GM21723 (cell line): ENCODE data around the gene TCFL5.

Experiments
- ATAC-seq: cut with Tn5 transposase; IDR thresholded peaks from one replicate; pipeline ENCODE4 v1.9.1; 2021; ENCODE audit warnings: mild to moderate bottlenecking, moderate library complexity; ENCODE audit not compliant: unreplicated experiment

TCFL5 gene

DNA sequence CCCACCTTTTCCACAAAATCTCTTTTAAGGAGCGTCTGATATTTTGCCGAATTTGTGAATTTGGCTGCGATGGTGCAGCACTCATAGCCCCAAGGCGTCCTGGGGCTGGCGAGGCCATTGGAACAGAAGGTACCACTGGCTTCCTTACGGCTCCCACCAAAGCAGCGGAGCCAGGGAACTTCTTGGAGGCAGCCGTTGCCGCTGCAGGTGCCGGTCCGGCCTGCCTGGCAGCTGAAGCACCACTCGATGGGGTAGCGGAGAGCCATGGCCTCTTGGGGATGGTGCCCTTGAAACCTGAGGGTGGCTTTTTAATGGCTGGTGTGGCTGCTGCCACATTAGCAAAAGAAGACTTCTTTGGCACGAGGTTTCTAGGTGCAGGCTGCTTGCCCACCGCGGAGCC, 34.9 kb upstream of the TCFL5 start:
- ATAC-seq, result no peak

DNA sequence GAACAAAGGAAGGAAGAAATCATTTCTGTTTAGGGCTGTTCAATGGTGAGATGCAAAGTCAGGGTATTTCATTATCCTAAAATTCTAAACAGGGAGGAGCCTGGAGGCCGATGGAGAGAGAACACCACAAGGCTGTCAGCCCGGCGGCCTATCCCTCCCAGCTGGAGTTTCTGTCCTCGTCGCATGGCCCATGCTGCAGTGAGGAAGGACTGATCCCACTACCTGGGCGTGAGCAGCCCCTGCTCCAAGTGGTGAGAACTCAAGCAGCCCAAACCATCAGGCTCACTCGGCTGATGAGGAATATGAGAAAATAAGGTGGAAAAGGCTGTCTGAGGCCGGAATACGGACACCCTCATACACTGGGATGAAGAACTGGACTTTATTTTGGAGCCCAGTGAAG, 33.9 kb upstream of the TCFL5 start:
- no peak for ATAC-seq

DNA sequence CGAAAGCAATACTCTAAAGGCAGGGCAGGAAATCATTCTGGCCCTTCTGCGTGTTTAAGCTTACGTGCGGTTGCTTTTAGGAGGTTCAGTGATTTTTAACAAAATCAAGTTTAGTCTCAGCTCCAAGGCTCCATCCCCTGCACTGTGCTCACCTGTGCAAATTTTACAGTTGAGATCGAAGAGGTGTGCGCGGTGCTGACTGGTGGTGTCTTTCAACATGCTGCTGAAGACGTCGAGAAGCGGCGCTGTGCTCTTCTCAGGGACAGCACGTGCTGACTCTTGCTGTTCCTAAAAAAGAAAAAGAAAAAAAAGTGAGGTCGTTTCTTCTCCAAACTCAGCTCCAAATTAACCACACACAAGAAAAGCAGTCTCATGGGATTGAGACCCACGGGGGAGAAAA, 32.6 kb upstream of the TCFL5 start:
- no peak for ATAC-seq

DNA sequence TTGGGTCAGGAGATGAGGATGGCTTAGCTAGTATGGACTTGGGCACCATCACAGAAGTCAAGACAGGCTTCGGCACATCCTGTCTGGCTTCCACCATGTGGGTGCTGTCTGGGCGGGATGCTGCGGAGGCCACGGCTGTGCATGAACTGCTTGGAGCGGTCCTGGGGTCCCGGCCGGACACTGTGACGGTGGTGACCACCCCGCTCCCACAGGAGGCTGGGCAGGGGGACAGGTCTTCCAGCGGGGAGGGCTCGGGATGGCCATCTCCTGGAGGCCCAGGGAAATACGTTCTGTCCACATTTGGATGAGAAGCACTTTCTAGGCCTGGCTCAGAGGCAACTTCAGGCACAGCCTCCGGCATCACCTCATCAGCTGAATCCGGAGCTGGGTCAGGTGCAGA, 32.1 kb upstream of the TCFL5 start:
- ATAC-seq, result no peak

DNA sequence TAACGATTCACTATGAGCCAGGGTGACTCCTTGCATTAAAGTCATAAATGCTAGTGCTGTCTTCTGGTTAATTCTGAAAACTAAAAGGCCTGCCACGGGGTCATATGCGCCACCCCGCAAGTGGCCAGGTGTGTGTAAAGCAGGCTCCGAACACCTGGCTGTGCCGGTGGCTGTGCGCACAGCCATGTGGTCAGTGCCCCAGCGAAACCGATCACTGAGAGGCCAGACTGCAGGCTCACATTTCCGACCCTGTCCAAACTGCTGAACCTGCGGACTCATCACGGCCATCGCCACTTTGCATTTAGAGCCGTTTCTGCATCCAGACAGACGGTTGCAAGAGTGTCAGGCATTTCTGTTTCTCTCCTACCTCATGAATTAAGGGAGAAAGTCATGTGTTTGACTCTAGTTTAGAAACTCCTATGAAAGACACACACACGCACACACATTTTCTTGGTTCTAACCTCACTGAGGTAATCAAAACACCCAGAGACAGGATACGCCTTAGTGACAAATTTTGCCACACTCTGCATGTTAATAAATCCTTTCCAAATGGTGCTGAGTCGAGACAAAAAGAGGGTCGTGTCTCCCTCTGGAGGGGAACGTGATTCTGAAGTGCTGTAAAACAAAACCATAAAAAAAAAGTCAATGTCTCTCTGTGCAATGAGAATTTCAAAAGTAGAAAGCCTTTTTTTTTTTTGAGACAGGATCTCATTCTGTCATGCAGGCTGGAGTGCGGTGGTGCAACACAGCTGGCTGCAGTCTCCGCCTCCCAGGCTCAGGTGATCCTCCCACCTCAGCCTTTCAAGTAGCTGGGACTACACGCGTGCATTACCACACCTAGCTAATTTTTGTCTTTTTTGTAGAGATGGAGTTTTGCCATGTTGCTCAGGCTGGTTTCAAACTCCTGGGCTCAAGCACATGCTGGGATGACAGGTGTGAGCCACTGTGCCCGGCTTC, 31.0 kb upstream of the TCFL5 start:
- ATAC-seq, result no peak

DNA sequence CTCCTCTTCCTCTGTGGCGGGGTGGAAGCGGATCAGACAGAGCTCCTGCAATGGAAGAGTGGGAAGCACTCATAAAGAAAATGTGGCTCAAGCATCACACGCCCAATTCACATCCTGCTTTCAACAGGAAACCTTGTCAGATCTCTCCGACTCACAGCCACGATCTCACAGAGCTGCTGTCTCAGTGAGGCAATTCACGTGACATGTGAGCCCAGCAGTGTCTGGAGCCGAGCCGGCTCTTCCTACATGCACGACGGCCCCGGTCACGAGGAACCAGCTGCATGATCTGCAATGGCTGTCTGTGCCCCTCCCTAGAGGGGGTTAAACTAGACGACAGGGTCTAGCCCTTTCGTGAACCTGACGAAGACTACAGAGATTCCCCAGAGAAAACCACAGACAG, 29.5 kb upstream of the TCFL5 start:
- ATAC-seq, result no peak

DNA sequence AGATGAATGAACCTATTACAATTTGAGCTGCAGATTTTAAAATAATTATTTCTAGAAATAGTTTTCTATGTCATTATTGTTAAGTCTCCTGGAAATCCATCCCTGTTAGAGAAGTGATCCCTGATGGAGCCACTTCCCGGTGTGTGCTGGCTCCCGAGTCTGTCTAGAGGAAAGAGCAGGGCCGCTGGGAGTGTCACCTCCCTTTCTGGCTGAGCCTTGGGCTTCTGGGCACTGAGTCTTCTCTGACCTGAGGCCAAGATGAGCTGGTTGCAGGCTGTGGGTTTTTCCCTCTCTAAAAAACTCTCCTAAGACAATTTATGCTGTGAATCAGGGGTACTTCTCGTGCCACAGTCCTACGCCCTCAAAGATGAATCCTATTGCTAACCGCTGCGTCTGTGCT, 28.8 kb upstream of the TCFL5 start:
- ATAC-seq, result no peak

DNA sequence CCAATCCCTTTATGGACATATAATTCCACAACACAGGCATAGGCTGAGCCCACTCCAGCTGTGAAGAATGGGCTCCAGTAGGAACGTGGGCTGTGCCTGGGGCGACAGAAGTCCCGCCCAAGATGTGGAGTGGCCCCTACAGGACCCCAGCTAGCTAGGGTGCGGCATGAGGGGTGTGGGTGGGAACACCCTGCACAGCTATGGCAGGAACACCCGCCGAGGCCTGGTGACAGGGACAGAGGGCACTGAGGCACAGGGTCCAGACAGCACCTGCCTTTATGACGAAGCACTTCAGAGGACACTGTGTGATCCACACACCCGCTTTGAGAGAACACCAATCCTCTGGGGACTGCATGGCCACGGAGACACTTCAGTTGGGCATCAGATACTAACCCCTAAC, 28.2 kb upstream of the TCFL5 start:
- no peak for ATAC-seq

DNA sequence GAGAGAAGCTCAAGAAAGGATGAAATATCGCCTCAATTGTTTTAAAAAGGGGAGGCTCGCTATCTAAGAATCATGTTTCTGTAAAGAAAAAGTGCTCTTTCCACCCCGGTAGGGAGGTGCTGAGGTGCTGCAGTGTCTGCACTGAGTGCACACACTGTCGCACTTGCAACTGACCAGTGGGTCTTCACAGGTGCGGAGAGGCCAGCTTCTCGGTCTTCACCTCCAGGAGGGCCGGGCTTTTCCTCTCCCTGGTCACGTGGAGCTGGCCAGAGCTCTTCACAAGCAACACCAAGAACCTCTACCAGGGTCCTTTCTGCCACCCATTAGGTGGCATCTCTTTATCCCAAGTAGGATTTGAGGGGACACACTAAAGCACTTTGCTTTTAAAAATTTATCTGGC, 27.8 kb upstream of the TCFL5 start:
- no peak for ATAC-seq

DNA sequence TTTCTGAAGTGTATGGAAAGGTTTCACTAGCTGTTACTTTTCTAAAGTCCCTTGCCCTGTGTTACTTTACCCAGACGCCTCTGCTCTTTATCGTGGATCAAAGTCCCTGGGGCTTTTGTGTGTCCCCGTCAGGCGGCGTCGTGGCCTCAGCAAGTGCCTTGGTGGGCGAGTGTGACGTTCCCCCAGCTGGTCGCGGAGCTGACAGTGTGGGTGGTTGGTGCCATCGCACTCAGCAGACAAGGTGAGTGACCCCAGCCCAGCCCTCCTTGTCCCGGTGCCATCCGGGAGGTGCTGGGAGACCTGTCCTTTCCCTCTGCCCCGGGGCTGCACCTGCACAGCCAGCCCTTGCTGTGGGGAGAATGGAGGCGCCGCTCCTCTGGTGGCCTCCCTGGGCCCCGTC, 27.3 kb upstream of the TCFL5 start:
- no peak for ATAC-seq

DNA sequence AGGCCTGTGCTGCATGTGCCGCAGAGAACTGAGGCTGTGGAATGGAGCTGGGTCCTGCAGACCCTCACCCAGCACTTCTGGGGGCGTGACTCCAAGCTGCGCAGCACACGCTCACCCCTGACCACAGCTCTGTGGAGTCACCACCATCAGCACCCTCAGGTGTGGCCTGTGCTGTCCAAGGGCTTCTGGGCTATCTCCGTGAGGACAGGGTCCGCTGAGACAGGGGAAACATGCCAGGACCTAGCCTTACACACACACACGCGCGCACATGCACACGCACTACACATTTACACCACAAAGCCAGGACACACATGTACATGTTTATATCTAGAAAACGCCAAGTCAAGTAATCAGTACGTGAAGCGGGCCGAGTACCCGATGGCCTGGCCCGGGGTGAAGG, 26.8 kb upstream of the TCFL5 start:
- no peak for ATAC-seq

DNA sequence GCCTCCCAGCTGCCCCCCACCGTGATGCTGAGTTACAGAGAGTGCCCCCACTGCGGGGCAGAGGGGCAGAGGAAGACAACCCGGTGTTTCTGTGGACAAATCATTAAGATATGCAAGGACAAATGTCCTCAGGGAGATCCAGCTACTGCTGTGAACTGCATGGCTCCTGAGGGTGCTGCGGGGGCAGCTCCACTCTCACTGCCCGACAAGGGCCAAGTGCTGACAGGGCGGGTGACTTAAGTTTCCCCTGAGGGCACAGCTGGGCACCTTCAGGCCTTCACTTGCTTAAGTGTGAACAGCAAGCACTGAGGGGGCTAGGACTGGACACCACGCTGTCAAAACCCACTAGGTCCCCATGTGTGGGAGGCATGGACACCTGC, 26.2 kb upstream of the TCFL5 start:
- ATAC-seq, result no peak

DNA sequence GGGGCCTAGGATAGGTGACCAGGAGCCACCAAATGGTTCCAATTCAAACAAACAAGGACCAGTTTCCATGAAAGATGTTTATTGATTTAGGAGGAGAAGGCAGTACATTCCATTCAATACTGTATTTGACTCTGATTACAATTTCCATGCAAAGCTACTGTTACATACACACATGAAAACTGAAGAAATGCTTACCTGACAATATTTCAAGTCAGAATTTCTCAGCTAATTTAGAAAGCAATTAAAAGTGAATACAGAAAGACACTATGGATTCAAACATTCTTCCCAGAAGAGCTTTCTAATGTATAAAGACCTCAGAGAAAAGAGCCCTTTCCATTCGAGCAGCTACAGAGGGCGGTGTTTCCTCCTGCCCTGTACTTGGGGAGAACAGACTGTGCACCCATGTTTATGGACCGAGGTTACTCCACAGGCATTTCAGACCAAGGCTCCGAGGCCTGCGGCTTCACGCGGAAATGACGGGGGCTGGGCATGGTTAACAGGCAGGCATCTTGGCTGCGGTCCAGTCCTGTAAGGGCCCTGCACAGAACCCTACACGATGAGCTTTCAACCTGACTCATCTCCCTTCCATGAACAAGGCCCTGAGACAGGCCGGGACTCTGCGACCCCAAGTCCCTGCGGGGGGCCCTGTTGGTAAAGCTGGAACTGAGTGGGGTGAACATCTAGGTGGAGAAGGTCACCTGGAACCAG, 25.7 kb upstream of the TCFL5 start:
- ATAC-seq, result no peak

DNA sequence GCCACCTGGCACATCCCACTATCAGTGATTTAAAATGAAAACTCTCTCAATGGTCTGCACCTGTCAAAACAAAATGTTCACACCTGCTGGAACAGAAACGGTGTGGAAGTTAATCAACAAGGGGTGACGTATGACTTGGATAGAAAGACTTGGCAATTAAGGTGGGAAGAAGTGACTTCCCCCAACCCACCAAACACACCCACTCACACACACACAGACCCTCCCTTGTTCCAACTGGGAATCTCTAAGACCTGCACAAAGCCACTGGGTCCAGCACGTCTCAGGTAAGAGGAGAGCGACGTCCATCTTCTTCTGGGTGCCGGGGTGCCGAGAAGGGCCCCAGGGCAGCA, 25.1 kb upstream of the TCFL5 start:
- ATAC-seq, result no peak

DNA sequence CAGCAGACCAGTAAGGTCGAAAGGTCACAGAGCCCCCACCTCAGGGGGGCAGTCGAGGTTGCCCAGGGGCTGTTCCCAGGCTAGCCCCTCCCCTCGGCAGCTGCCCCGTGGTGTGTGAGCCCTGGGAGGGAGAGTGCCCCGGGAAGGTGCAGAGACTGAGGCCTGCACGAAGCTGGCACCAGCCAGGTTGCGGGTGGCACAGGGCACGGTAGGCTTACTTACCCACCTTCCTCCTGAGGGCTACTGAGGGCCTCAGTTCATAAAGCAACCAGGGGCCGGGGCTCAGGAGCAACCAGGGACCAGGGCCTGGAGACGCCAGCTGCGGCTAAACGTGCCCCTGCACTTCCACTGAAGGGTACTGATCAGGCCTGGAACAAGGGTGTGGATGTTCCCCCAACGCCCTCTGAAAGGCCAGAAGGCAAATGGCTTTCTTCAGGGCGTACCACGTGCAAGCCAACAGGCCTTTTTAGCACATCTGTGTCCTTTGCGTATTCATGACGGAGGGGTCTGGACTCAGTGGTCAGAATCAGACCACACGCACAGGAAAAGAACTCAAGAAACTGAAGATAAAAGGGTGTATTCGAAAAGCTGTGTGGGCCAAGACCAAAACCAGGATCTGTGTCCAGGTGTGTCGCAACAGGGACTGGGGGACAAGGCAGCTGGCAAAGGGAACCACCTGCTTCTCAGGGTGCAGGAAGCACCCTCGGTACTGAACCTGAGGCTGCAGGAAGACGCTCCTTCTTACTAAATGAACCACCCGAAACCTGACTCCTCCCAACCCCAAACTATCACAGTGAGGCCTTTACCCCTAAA, 24.5 kb upstream of the TCFL5 start:
- no peak for ATAC-seq

DNA sequence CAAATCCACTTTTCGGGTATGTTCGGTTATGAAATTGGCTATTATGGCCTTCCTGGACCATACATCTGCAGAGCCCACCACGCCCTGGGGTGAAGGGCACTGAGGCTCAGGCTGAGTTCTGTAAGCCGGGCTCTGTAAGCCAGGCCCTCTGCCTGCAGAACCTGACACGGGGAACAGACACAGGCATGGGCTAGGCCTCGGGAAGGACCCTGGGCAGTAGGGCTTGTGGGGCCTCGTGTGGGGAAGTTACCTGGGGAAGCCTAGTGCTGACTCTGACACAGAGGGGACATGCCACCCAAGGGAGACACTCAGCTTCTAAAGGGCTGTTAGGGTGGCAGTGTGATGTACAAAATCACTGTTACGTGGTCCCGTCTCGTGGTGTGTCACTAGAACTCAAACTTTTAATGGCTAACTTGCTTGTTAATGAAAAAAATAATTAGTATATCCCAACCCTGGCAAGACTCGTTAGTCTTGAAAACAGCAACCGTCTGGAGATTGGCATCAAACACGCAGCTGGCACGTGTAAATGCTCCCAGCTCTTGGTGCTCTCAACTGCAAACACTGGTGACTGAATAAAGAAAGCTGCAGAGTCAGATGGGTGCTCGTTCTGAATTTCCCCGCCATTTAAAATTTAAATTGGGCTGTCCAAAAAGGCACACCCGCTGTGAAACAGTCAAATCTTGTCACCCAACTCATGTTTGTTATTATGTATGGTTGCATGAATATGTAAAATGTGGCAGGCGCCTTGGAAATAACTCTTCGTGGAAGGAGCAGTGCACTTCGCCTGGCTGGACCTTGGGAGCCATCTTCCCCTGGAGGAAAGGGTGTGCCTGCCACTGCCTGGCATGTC, 23.6 kb upstream of the TCFL5 start:
- no peak for ATAC-seq

DNA sequence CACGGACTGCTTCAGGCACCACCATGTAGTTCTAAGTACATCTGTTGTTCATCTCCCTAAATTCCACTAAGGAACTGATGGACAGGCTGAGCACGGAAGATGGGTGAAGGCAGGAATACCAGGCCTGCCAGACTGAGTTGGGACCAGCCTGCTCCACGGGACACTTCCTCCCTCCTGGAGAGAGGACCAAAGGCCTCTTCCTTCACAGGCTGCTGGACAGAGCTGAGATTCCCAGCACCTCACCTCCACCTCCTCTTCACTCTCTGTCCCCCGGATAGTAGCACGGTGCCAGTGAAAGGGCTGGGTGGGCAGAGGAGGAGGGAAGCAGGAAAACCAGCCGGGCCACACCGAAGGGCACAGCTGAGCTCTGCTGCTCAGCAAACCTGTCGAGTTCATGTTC, 22.9 kb upstream of the TCFL5 start:
- ATAC-seq, result no peak

DNA sequence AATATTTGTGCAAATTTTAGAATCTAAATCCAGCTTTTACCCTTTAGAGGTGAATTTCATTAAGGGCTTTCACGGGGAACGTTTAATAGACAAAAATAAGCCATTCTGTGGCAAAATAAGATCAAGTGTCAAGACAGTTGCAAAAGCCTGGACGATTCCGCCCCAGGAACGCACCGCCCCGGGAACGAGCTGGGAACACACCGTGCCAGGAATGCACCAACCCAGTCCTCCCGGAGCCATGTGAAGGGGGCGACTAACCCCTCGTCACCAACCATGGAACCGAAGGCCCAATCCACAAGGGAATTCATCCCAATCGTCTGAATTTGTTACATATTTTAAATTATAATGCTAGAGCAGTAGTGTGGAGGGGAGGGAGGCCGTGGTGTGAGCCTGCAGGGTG, 20.8 kb upstream of the TCFL5 start:
- no peak for ATAC-seq

DNA sequence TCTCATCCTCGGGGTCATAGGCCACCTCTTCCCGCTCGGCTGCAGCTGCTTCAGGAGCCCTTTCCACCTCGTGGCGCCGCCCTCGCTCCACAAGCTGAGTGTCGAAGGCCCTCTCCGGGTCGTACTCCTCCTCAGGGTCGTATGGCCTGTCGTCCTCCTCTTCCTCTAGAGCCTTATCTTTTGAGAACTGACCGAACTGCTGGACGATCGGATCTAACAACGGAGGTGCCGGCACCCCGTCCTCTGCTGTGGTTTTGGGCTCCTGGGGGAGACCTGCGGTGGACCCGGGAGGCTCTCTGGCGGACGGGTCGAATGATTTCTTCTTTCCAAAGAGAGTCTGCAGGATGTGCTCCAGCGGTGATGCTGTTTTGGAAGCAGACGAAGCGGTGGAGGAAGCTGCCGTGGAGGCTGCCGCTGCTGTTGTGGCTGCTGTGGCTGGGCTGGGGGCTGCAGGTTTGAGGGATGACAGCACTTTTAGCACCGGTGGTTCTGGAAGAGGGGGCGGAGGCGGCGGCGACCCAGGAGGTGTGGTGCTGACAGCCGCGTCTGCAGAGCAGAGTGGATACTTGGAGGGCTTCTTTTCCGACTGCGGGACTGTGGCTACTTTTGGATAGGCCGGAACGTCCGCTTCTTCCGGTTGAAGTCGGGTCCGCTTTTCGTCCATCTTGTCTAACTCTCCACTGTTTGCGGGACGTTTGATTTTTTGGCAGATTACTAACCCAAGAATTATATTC, 20.2 kb upstream of the TCFL5 start:
- ATAC-seq, result no peak
